Measurements from ENCODE around the gene GLIS1. TPM values are rescaled to one million over a fixed set of nuclear protein-coding genes. Genes with fewer than 3 reads are reported as not detected.

Gene GLIS1
- total and polyA plus RNA-seq, 11 donors = 0.06 to 0.35 (median 0.13) TPM; not detected in 6

GRCh38 chr1:53627666-53628065 lies 111.3 kb downstream of the GLIS1 start:
- Histone ChIP-seq H3K27ac (no peak overlapping the region), H3K4me1 (peaks cover 0 to 5% (median 0%) of the 10 kb centered on the region in 12 donors), H3K36me3 (no peaks in the 10 kb centered on the region), H3K9me3 (peaks cover 0 to 13% (median 0%) of the 10 kb centered on the region in 12 donors), H3K4me3 (no peak overlapping the region), H3K27me3 (no peaks in the 10 kb centered on the region)
- ATAC-seq = no peak
- WGBS, 4 donors = 81 to 100% (median 85%) methylated on average over 1 of the region's 1 CpG
- DNase-seq = peak in 1 of 5 donors; percentile 3
- TF ChIP-seq CTCF (IDR thresholded peaks at IDR 0.05) (no peak), POLR2A (IDR thresholded peaks at IDR 0.05) (no peak)
- intact Hi-C loops (cut with DNase I) = no loop called here

DNA sequence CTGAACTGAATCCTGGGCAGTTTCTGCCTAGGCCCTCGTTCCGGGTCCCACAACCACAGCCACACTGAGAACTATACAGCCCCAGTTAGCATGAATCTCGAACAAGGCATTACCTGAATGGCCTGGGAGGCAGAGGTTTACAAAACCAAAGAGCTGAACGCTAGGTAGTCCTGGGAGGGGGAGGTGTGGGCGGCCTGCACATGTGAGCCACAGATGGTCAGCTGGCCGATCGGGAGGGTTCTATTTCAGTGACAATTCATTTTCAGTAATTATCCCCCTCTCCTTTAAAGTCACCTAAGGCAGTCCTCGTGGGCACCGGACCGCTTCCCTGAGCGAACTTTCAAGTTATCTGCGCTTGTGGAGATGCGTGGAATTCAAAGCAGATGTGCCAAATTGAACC lies 111.9 kb downstream of the GLIS1 start:
- WGBS, 4 donors = 82 to 86% (median 85%) methylated on average over 13 of the region's 13 CpGs
- H3K4me3 ChIP-seq = no peak overlapping the region
- H3K27me3 ChIP-seq = no peaks in the 10 kb centered on the region
- peak in 1 of 5 donors; percentile 5 for DNase-seq
- no peaks in the 10 kb centered on the region for H3K36me3 ChIP-seq
- ATAC-seq = no peak
- peaks cover 0 to 5% (median 0%) of the 10 kb centered on the region in 12 donors for H3K4me1 ChIP-seq
- peaks cover 0 to 13% (median 0%) of the 10 kb centered on the region in 12 donors for H3K9me3 ChIP-seq
- no peak overlapping the region for H3K27ac ChIP-seq
- TF ChIP-seq POLR2A (IDR thresholded peaks at IDR 0.05) = no peak
- no peak for TF ChIP-seq CTCF (IDR thresholded peaks at IDR 0.05)
- intact Hi-C loops (cut with DNase I) = no loop called here

GRCh38 chr1:53626616-53627015 lies 112.3 kb downstream of the GLIS1 start:
- no peak overlapping the region for H3K4me3 ChIP-seq
- H3K9me3 ChIP-seq = peaks cover 0 to 13% (median 0%) of the 10 kb centered on the region in 12 donors
- ATAC-seq (no peak), DNase-seq (peak in 1 of 5 donors; percentile 12)
- no peaks in the 10 kb centered on the region for H3K27me3 ChIP-seq
- 68 to 78% (median 69%) methylated on average over 6 of the region's 6 CpGs for WGBS, 4 donors
- no peak overlapping the region for H3K27ac ChIP-seq
- intact Hi-C loops (cut with DNase I) = no loop called here
- H3K4me1 ChIP-seq = peaks cover 0 to 5% (median 0%) of the 10 kb centered on the region in 12 donors
- H3K36me3 ChIP-seq = no peaks in the 10 kb centered on the region
- no peak for TF ChIP-seq CTCF (IDR thresholded peaks at IDR 0.05)
- TF ChIP-seq POLR2A (IDR thresholded peaks at IDR 0.05) = no peak

GRCh38 chr1:53625766-53626520 lies 113.0 kb downstream of the GLIS1 start:
- ATAC-seq = peak in 1 of 4 donors; percentile 7
- peak in 1 of 5 donors; percentile 7 for DNase-seq
- Histone ChIP-seq H3K27me3 (no peaks in the 10 kb centered on the region), H3K27ac (peak overlapping the region in 2 of 12 donors; percentile 13 to 29), H3K4me3 (no peak overlapping the region), H3K4me1 (peaks cover 0 to 5% (median 0%) of the 10 kb centered on the region in 12 donors), H3K9me3 (peaks cover 0 to 13% (median 0%) of the 10 kb centered on the region in 12 donors), H3K36me3 (no peaks in the 10 kb centered on the region)
- intact Hi-C loops (cut with DNase I) = no loop called here
- no peak for TF ChIP-seq CTCF (IDR thresholded peaks at IDR 0.05)
- TF ChIP-seq POLR2A (IDR thresholded peaks at IDR 0.05) = no peak
- 70 to 82% (median 76%) methylated on average over 9 to 10 of the region's 10 CpGs for WGBS, 4 donors

Data from heart left ventricle (tissue), 16 donors.